GM19351 (cell line): ENCODE measurements around the gene FTCD.

ENCODE experiments used
- ATAC-seq: cut with Tn5 transposase; IDR thresholded peaks from one replicate; pipeline ENCODE4 v1.9.1; 2021; ENCODE audit warnings: mild to moderate bottlenecking, moderate library complexity; ENCODE audit not compliant: unreplicated experiment

Gene FTCD

DNA sequence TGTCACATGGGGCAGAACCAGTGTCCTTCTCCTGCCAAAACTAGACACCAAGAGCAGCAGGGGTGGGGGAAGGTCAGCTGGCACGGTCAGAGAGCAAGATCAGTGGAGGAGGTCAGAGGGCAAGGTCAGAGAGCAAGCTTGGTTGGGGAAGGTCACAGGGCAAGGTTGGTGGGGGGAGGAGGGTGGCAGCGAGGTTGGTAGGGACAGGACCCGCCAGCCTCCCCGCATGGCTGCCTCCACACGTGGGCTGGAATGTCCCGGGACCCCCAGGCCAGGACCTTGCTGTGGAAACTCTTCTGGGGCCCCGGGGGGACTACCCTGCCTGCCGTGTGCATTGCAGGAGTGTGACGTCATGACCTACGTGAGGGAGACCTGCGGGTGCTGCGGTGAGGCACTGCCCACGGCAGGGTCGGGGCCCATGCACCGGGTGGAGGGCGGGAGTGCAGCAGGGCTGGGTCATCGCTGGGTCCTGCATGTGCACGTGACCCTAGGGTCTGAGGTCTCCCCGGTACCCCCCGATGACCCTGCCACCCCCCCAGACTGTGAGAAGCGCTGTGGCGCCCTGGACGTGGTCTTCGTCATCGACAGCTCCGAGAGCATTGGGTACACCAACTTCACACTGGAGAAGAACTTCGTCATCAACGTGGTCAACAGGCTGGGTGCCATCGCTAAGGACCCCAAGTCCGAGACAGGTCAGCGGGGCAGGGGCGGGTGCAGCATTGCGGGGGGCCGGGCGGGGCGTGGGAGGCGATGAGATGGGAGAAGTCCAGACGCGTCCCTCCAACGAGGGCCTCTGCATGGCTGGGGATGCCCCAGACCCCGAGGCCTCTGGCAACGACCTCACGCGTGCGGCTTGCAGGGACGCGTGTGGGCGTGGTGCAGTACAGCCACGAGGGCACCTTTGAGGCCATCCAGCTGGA, 30.2 kb downstream of the FTCD start:
- ATAC-seq: no peak

DNA sequence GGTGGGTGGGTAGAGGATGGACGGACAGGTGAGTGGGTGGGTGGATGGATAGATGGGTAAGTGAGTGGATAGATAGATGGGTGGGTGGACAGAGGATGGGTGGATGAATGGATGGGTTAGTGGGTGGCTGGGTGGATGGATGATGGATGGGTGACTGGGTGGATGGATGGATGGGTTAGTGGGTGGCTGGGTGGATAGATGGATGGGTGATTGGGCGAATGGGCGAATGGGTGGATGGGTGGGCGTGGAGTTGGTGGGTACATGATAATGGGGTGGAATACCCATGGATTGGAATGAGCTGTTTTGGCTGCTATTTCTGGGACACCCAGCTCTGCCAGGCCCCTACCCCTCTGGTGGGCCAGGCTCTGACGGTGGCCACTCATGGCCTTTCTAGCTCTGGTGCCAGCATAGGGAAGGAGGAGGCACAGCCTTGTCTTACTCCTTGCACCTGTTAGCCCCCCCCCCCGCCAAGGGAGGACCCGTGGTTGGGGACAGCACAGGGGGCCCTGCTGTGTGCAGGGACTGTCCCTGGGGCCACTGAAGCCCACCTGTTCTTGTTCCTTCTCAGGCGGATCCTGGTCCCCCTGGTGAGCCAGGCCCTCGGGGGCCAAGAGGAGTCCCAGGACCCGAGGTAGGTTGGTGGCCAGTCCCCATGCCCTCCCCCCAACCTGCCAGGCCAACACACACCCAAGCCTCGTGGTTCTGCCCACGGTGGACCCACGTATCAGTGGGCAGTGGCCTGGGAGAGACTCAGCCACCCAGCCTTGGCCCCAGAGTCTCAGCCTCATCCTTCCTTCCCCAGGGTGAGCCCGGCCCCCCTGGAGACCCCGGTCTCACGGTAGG, 31.1 kb downstream of the FTCD start:
- no peak for ATAC-seq

DNA sequence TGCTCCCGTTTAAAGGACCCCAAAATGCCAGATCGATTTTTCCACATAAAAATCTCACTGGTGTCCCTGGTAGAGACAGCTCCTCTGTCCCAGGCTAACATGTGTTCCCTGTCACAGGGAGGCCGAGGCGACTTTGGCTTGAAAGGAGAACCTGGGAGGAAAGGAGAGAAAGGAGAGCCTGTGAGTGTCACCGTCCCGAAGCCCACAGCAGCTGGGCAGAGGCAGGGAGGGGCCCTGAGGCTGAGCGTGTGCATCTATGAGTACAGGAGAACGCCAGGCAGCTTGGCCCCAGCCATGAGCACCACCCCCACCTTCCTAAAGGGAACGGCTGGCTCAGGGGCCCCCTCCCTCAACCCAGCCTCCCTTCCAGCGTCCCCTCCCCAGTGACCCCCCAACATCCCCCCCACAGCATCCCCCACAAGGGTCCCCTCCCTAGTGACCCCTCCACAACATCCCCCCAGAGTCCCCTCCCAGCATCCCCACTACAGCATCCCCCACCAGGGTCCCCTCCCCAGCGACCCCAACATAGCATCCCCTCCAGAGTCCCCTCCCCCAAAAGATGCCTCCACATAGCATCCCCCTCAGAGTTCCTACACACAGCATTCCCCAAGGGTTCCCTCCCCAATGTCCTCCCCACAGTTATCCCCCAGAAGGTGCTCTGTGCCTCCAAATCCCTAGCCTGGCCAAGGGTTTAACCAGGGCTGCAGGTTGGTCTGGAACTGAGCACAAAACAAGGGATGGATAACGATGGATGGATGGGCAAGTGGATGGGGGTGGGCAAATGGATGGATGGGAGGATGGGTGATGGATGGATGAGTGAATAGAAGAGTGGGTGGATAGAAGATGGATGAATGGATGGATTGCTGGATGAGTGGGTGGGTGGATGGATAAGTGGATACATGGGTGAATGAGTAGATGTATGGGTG, 32.4 kb downstream of the FTCD start:
- ATAC-seq: no peak

DNA sequence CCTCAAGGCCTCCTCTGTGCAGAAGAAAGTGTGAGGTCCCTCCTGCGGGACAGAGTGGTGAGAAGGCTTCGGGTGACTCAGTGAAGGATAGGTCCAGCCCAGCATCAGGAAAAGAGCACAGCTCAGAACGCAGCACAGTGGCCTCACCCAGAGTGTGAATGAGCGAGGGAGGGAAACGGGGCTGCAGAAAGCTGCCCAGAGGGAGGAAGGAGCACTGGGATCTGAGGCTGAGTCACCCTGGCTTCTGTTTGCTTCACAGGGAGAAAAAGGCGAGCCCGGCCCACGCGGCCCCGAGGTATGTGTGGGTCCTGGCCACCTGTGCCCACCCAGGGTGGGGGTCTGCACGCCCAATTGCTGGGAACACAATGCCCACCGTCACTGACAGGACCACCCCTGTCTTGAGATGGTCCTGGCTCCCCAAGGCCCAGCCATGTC, 33.1 kb downstream of the FTCD start:
- no peak for ATAC-seq

DNA sequence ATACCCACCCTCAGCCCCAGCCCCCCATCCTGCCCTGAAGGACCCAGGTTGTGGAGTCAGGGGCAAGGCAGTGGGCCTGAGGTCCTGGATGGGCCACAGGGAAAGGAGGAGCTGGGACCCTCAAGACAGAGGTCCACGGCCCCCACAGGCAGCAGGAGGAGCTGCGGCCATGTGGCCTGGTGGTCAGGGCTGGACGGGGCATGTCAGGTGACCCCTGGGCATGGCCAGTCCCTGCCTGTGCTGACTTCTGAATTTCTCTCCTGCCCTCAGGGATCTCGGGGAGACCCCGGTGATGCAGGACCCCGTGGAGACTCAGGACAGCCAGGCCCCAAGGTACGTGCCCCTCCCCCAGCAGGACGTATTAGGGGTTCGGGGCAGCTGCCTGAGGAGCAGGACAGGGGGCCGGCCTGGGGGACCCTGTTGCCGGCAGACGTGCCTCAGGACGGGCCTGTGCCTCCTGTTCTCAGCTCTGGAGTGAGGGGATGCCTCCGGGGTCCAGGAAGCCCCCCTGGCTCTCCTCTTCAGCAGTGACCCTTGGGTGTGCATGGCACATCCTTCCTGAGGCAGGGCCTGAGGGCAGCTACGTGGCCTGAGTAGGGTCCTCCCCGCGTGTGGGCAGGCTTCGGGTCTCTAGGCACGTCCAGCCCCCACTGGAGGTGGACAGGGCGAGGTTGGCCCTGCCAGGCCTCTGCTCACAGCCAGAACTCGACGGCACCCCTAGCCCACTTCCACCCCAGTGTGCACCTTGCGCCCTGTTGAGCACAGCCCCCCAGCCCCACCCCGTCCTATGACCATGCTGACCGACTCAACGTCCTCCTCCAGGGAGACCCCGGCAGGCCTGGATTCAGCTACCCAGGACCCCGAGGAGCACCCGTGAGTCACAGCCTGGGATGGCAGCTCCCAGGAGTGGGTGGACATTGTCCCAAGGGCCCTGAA, 33.8 kb downstream of the FTCD start:
- ATAC-seq: no peak

DNA sequence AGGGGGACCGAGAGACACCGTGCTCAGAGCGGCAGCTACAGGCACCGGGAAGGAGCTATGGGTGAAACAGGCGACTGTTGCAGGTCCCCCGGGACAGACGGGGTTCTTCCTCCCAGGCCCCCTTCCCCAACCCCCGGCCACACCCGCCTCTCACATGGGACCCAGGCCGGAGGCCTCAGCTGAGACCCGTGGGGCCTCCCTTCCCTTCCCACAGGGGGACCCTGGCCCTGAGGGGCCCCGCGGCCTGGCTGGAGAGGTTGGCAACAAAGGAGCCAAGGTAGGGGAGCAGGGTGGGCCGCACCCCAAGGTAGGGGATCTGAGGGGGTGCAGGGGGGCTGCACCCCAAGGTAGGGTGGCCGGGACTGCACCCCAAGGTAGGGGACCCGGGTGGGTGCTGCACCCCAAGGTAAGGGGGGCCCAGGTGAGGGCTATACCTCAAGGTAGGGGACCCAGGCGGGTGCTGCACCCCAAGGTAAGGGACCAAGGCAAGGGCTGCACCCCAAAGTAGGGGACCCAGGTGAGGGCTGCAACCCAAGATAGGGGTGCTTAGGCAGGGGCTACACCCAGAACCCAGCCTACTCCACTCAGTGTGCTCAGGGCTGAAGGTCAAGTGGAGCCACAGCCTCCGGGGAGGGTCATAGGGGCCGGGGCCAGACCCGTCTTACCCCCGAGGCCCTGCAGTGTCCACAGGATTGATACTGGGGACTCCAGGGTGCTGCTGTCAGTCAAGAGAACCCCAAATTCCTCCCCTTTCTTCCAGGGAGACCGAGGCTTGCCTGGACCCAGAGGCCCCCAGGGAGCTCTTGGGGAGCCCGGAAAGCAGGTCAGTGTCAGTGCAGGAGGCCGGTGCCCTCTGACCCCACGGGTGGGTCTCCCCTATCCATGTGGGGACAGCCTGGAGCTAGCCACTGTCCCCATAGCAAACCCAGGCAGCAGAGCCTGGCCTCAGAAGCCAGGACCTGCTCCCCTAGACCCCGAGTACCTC, 34.8 kb downstream of the FTCD start:
- no peak for ATAC-seq

DNA sequence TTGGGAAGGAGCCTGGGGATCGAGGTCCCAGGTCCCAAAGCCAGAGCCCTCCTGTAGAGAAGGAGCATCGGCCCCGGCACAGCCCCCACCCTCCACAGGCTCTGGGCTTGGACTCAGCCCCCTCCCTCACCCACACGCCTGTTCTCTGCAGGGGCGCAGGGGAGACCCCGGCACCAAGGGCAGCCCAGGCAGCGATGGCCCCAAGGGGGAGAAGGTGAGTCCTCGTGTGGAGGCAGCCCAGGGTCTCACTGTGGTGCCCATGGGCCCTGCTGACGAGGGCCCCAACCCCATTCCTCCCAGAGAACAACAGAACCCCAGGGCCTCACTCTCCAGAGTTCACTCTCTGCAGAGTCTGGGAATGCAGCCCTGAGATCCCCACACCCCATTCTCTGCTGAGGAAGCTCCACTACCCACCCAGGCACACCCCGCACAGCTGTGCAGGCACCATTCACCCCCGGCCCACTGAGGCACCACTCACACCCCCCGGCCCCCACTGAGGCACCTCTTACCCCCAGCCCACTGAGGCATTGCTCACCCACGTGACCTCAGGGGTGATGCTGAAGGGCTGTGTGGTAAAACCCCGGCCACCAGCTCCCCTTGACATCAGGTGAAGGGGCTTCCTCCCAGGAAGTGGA, 35.6 kb downstream of the FTCD start:
- no peak for ATAC-seq

DNA sequence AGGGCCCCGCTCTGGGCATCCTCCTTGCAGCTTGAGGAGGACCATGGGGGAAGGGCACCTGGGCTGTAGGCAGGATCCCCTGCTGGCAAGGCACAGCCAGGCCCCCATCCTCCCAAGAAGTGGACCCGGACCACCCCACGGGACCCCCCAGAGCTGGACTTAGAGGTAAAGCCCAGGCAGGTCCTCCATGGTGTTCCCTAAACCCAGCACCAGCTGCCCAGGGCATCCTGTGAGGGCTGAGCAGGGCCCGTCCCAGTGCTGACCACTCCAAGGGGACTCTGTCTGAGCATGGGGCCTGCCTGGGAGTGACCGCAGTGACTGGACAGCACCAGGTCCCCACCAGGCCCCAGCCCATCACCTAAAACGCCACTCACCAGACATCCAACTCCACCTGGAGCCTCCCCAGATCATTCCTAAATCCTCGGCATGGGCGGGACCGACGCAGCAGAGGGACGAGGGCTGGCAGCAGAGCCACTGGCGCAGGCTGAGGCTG, 36.2 kb downstream of the FTCD start:
- no peak for ATAC-seq

DNA sequence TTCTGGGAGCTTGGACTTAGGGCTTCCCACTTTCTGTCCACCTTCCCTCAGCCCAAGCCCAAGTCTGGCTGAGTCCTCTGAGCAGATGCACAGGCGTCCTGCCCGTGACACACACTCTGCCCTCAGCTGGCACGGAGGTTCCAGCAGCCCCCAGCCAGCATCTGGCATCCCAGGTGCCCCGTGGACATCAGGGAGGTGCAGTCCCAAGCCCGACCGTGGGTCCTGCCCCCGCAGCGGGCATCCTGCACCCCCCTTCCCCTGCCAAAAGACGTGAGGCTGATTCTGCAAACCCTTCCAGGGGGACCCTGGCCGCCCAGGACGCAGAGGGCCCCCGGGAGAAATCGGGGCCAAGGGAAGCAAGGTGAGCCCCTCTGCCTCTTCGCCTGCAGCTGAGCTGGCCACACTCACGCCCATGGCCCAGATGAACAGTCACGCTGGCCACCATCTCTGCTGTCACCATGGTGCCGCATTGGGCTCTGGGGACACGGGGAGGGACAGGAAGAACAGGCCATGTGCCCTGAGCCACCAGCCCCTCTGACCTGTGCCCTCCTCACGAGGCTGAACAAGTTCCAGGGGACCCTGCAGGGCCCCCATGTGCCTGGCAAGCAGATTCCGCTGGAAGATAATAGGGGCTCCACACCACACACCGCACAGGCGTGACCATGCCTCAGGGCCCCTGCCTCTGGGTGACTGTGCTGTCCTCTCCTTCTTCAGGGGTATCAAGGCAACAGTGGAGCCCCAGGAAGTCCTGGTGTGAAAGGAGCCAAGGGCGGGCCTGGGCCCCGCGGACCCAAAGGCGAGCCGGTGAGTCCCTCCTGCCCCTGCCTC, 36.8 kb downstream of the FTCD start:
- ATAC-seq: no peak

DNA sequence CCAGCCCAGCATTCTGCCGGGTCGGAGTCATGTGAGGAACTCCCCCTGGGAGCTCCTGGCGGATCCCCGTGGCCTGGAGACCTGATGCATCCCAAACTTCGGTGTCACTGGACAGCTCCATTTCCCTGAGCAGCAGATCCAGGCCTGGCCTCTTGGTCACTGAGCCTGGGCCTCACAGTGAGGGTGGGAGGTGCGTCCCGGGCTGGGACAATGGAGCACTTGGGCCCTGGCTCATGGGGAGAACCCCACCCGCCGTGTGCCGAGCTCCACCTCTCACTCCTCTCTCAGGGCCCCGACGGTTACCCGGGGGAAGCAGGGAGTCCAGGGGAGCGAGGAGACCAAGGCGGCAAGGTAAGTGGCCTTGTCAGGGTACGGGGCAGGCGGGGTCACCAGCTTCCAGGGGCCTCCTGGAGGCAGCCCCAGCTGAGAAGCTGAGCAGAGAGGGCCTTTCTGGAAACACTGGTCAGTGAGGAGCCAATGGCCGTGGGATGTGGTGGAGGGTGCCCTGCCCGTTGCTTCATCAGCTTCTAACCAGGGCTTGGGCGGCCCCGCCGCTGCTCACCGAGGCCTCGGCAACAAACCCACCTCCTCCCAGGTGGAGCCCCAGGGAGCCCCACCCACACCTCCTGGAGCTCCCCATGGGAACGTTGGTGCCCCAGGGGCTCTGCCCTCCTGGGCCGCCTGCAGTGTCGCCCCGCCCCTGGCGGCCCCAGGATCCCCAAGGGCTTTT, 37.6 kb downstream of the FTCD start:
- no peak for ATAC-seq

DNA sequence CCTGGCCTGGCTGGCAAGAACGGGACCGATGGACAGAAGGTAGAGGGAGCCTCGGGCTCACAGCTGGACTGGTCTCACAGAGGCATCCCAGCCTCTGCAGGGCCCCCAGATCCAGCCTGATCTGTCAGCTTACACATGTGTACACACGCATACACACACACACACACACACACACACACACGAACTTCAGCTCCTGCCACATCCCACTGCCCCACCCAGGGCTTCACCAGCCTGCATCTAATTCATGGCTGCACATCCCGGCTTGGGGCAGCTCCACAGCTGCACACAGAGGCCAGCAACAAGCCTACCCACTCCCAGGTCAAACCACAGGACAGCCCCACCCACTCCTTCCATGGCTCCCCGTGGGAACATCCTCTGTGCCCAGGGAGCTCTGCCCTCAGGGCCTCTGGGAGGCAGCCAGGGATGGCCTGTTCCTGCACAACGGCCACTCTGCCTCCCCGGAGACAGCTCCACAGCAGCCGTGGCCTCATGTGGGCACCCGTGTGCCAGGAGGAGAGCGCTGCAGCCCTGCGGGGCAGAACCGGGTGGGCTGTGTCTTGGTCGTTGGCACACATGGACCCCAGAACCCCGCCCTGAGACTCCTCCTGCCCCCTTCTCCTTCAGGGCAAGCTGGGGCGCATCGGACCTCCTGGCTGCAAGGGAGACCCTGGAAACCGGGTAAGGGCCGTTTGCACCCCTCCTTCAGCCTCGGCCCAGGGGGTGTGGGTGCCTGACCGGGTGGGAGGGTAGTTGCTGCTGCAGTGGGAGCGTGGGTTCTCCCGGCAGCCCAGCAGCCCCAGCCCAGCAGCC, 38.4 kb downstream of the FTCD start:
- no peak for ATAC-seq

DNA sequence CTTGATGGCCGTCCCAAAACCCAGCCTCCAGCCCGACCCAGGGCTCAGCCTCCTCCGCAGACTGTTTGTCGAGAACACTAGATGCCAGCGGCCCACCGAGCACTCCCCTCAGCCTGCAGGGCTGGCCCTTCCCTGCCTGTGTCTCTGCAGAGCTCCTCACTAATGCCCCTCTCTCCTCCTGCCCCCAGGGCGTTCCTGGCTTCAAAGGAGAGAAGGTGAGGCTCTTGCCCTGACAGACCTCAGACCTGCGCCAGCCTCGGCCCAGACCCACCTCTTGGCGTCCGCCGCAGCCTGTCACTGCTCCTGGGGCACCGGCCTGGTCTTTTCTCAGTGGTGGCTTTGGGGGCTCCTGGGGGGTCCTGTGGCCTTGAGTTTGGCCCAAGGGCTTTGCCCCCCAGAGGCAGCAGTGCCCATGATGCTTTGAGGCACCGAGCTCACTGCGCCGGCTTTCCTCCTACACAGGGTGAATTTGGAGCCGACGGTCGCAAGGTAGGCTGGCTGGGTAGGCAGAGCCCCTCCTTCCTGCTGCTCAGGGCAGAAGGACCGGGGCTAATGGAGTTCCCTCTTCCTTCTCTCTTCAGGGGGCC, 39.1 kb downstream of the FTCD start:
- ATAC-seq: no peak

DNA sequence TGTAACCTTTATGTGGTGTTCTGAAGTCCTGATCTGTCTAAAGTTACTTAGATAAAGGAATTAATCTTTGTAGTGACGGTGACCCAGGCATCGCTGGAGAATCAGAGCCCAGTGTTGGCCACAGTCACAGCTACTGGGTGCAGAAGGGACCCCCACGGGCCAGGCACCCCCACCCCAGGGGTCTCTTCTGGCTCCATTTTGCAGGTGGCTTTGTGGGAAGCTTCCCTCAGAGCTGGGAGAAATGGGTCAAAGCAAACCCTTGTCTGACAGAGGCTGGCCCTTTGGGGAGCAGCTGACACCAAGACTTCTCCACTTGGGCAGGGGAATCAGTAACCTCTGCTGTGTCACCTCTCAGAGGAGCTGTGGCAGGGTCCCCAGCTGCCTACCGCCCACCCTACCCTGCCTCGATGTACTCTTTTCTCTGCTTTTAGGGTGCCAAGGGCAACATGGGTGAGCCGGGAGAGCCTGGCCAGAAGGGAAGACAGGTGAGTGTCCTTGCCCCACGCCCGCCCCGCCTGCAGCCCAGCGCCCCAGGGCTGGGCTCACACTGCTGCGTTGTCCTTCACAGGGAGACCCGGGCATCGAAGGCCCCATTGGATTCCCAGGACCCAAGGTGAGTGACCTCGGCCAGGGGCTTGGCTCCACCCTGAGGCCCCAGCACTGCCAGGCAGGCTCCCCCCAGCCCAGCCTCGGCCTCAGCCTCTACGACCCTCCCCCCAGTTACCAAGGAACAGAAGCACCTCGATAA, 39.8 kb downstream of the FTCD start:
- ATAC-seq: no peak

DNA sequence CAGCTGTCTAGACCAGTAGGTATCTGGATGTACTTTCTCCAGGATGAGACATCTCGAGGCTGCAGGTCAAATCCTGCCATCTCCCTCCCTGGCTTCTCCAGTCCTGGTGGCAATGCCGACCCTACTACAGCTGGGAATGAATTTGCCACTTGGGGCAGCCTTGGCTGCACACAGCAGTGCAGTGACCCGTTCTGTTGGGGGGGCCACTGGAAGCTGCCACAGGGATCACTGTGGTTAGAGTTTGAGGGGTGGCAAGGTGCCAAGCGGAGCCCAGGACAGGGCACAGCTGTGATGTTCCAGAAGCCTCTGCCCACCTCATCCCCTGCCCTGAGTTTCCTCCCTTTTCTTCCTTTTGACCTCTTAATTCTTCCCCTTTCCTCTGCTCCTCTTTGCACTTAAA, 40.4 kb downstream of the FTCD start:
- no peak for ATAC-seq
